Smooth muscle cell of the umbilical artery (primary cell): ENCODE measurements around the gene SYDE1. TPM values are rescaled to one million over a fixed set of nuclear protein-coding genes. Genes with fewer than 3 reads are reported as not detected.

Source experiments
- total RNA-seq: library from RNA; depleted of rRNA; stranded (reverse); fragments of >200 nt; gene quantifications from 2 replicates; pipeline ENCODE4 v1.2.3, GENCODE V29; 2014

Gene SYDE1
- total RNA-seq: 26.1 and 44.0 TPM in 2 replicates

DNA sequence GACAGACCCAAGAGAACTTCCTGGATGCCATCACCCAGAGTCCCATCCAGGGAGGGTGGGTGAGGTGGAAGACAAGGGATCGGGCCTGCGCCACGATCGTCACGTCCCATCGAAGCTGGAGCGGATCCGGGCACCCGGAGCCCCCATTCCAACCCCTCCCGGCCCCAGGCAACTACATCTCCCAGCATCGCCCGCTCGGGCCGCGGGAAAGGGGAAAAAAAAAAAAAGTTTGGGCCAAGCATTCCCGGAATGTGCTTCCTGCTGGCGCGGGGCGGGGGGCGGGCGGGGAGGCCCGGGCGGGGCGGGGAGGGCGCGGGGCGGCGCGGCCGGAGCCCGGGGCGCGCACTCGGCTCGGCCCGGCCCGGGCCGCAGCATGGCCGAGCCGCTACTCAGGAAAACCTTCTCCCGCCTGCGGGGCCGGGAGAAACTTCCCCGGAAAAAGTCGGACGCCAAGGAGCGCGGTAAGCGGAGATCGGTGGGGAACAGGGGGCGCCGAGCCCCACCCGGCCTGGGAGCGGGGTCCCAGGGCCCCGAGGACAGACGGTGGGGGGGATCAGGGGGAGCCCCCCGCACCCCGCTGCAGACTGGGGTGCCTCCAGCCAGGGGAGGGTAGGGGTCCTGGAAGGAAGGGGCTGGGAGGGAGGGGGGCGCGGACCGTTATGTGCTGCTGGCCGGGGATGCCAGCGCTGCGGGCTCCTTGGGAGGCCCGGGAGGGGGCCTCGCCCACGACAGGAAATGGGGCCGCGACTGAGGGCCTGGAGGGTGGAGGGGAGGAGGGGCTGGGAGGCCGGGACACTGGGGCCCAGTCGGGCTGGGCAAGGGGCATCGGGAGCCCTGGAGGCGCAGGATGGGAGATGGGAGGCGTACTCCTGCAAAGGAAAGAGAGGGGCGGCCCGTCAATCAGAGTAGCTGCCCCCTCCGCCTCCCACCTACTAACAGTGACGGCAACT is at the start of gene SYDE1:
SYDE1 (plus strand) TSS at position 341 of the 950 bp plus-strand sequence; CDS start at position 374, 33 bp downstream.

GRCh38 chr19:15081911-15082310 is 25.3 kb upstream of the SYDE1 start, which contains the start of gene OR1I1:
Gene OR1I1, plus strand, starts transcription at chr19:15082211. Its CDS starts 4,855 bp downstream, at chr19:15087066.

Other genes with a start within 250 kb of the SYDE1 start
- gene OR7A17, start 221.3 kb upstream of the SYDE1 start, total RNA-seq: not detected in 2 replicates
- not detected in 2 replicates for gene OR7C2, start 165.9 kb upstream of the SYDE1 start, total RNA-seq
- gene SLC1A6, start 127.5 kb upstream of the SYDE1 start, total RNA-seq: not detected in 2 replicates
- gene CASP14, start 57.9 kb upstream of the SYDE1 start, total RNA-seq: not detected in 2 replicates
- gene OR1I1, start 25.2 kb upstream of the SYDE1 start, total RNA-seq: not detected in 2 replicates
- gene NOTCH3, start 93.6 kb downstream of the SYDE1 start, total RNA-seq: 31.2 and 57.9 TPM in 2 replicates
- 0.09 TPM in 1 of 2 replicates, not detected in the other for gene EPHX3, start 125.0 kb downstream of the SYDE1 start, total RNA-seq
- 20.2 and 28.6 TPM in 2 replicates for gene BRD4, start 225.1 kb downstream of the SYDE1 start, total RNA-seq